ENCODE measurements around the gene MAX. TPM values are rescaled to one million over a fixed set of nuclear protein-coding genes. Genes with fewer than 3 reads are reported as not detected.

Gene MAX
- total RNA-seq, 1 experiment from 2014 or later: 72.9 TPM

DNA sequence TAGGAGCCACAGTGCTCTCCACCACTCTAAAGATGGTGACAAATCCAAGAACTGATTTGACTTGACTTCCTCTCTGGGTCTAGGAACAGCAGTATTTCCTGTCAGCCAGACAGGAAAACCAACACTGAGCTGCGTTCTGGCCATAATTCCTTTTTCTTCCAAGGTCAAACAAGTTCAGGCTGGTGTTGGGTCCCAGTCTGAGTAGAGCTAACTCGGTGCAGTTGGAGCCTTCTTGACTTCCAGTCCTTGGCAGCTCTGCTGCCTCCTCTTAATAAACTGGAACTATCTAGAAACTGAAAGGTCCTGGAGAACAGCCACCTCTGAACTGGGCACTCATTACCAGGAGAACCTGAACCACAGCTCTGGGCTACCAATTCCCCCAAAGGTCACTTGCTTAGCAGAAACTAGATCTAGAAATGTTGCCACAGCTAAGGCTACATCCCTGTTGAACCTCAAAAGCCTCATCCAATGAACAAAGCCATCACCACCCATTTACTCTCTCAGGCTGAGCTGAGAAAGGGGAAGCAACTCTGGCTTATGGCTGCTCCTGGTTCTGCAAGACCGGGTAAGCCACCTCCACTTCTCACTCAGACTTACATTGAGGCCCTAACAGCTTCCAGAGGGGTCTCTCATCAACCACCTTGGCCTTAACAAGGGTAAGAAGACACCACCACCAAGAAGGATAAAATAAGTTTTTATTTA lies 27.7 kb downstream of the MAX start:
- Histone ChIP-seq H3T11ph (ENCODE audit: low read length) (no peak overlapping the region), H2BK15ac (ENCODE audit: low read depth, low read length) (no peak overlapping the region), H2BK12ac (ENCODE audit: insufficient read length, low read depth, low read length) (no peak overlapping the region), H3K27me3 (ENCODE audit: insufficient read depth, low read length) (no peaks in the 10 kb centered on the region), H3K9ac (ENCODE audit: extremely low read depth, insufficient read length, low read length) (no peak overlapping the region), H3K23ac (ENCODE audit: insufficient read length, low read depth, low read length) (no peak overlapping the region), H3K23me2 (ENCODE audit: insufficient read length, low read depth, low read length, poor library complexity, severe bottlenecking) (no peaks in the 10 kb centered on the region), H3K79me1 (ENCODE audit: insufficient read depth, low read depth, low read length, poor library complexity, severe bottlenecking) (no peaks in the 10 kb centered on the region), H4K8ac (replicated peaks; ENCODE audit: insufficient read length, low read depth, low read length) (no peak overlapping the region), H3K9me3 (ENCODE audit: control insufficient read depth, low read depth, low read length) (no peaks in the 10 kb centered on the region), H2AFZ (ENCODE audit: low read length) (no peak overlapping the region), H2BK120ac (ENCODE audit: low read depth, low read length, poor library complexity, severe bottlenecking) (no peak overlapping the region), H2BK5ac (ENCODE audit: insufficient read length, low read length) (no peak overlapping the region), H3K27ac (ENCODE audit: insufficient read length, low read depth, low read length) (no peak overlapping the region), H3K18ac (ENCODE audit: insufficient read length, low read depth, low read length) (no peak overlapping the region), H3K4me1 (ENCODE audit: insufficient read depth, low read length) (no peaks in the 10 kb centered on the region), H3K56ac (ENCODE audit: insufficient read length, low read depth, low read length) (no peak overlapping the region), H2AK5ac (ENCODE audit: insufficient read length, low read length) (no peak overlapping the region), H4K20me1 (ENCODE audit: control insufficient read depth, insufficient read depth, insufficient read length) (no peaks in the 10 kb centered on the region), H4K5ac (ENCODE audit: insufficient read length, low read depth, low read length) (no peak overlapping the region), H3K79me2 (ENCODE audit: insufficient read depth, low read length) (no peaks in the 10 kb centered on the region), H3K14ac (ENCODE audit: insufficient read depth, low read length) (no peak overlapping the region), H4K91ac (ENCODE audit: insufficient read length, low read depth, low read length) (no peak overlapping the region), H3K4me2 (ENCODE audit: insufficient read depth, insufficient read length, low read length) (no peak overlapping the region), H2BK20ac (ENCODE audit: low read depth, low read length, poor library complexity, severe bottlenecking) (no peak overlapping the region), H3K4ac (ENCODE audit: low read depth, low read length) (no peak overlapping the region)
- TF ChIP-seq, protein P1, sequence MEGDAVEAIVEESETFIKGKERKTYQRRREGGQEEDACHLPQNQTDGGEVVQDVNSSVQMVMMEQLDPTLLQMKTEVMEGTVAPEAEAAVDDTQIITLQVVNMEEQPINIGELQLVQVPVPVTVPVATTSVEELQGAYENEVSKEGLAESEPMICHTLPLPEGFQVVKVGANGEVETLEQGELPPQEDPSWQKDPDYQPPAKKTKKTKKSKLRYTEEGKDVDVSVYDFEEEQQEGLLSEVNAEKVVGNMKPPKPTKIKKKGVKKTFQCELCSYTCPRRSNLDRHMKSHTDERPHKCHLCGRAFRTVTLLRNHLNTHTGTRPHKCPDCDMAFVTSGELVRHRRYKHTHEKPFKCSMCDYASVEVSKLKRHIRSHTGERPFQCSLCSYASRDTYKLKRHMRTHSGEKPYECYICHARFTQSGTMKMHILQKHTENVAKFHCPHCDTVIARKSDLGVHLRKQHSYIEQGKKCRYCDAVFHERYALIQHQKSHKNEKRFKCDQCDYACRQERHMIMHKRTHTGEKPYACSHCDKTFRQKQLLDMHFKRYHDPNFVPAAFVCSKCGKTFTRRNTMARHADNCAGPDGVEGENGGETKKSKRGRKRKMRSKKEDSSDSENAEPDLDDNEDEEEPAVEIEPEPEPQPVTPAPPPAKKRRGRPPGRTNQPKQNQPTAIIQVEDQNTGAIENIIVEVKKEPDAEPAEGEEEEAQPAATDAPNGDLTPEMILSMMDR (conservative IDR thresholded peaks at IDR 0.05): no peak
- Mint-ChIP-seq H3K27me3 (ENCODE audit: low read depth) (no peaks in the 10 kb centered on the region; the same call in 1 of the 2 replicates), H3K27ac (no peak overlapping the region; a peak in 1 of 7 replicates), H3K36me3 (ENCODE audit: insufficient read depth in 1 of 3, low read depth in 3 of 3) (peaks cover 7 to 30% (median 21%) of the 10 kb centered on the region in 3 experiments; a peak in 6 of 7 replicates), H3K4me1 (peaks cover 5 to 8% of the 10 kb centered on the region in 2 experiments; a peak in 3 of 4 replicates), H3K4me3 (no peak overlapping the region), H3K9me3 (no peaks in the 10 kb centered on the region)
- no CpG with 5 or more reads among the region's 3 CpGs for WGBS (ENCODE audit: extremely low coverage, insufficient read length, low lambda C conversion rate)
- DNase-seq: no peak
